H9 (cell line): Measurements from ENCODE around the gene SLC26A2. TPM values are rescaled to one million over a fixed set of nuclear protein-coding genes. Genes with fewer than 3 reads are reported as not detected.

Source experiments
- DNase-seq: peaks from one replicate; pipeline ENCODE4 v3.0.0-alpha.2; 2017
- H2AFZ ChIP-seq: one replicate; pipeline ENCODE4 v1.6.1; 2013; ENCODE audit warnings: mild to moderate bottlenecking, low read length, control low read depth, moderate library complexity
- H2AK5ac ChIP-seq: 2 replicates; pipeline ENCODE4 v1.6.1; 2013; ENCODE audit warnings: low read length, control low read depth, mixed read lengths; ENCODE audit not compliant: insufficient read length
- H2BK120ac ChIP-seq: one replicate; pipeline ENCODE4 v1.6.1; 2013; ENCODE audit warnings: low read depth, mild to moderate bottlenecking, low read length, control low read depth, inconsistent platforms; ENCODE audit not compliant: poor library complexity, severe bottlenecking
- H2BK12ac ChIP-seq: 2 replicates; pipeline ENCODE4 v1.6.1; 2013; ENCODE audit warnings: low read length, control low read depth, mixed read lengths, low read depth; ENCODE audit not compliant: insufficient read length
- H2BK15ac ChIP-seq: 2 replicates; pipeline ENCODE4 v1.6.1; 2013; ENCODE audit warnings: low read depth, low read length, control low read depth
- H2BK20ac ChIP-seq: one replicate; pipeline ENCODE4 v1.6.1; 2013; ENCODE audit warnings: low read depth, mild to moderate bottlenecking, low read length, control low read depth, inconsistent platforms; ENCODE audit not compliant: poor library complexity, severe bottlenecking
- H2BK5ac ChIP-seq: 2 replicates; pipeline ENCODE4 v1.6.1; 2013; ENCODE audit warnings: low read length, control low read depth, mixed read lengths; ENCODE audit not compliant: insufficient read length
- H3K14ac ChIP-seq: 2 replicates; pipeline ENCODE4 v1.6.1; 2013; ENCODE audit warnings: low read length, control low read depth; ENCODE audit not compliant: insufficient read depth
- H3K18ac ChIP-seq: 2 replicates; pipeline ENCODE4 v1.6.1; 2013; ENCODE audit warnings: low read depth, mild to moderate bottlenecking, mixed read lengths, low read length, control low read depth; ENCODE audit not compliant: insufficient read length
- H3K23ac ChIP-seq: 2 replicates; pipeline ENCODE4 v1.6.1; 2013; ENCODE audit warnings: low read length, control low read depth, mixed read lengths, low read depth; ENCODE audit not compliant: insufficient read length
- H3K23me2 ChIP-seq: 2 replicates; pipeline ENCODE4 v1.6.1; 2013; ENCODE audit warnings: low read depth, mild to moderate bottlenecking, mixed read lengths, low read length, control low read depth; ENCODE audit not compliant: insufficient read length, poor library complexity, severe bottlenecking
- H3K27ac ChIP-seq: 2 replicates; pipeline ENCODE4 v1.5.1; 2013; ENCODE audit warnings: low read length, control low read depth, mixed read lengths, low read depth; ENCODE audit not compliant: insufficient read length
- H3K27me3 ChIP-seq: 2 replicates; pipeline ENCODE4 v1.6.1; 2013; ENCODE audit warnings: low read length, control low read depth, inconsistent platforms; ENCODE audit not compliant: insufficient read depth
- H3K4ac ChIP-seq: 2 replicates; pipeline ENCODE4 v1.6.1; 2013; ENCODE audit warnings: low read depth, mild to moderate bottlenecking, control low read depth, inconsistent platforms, low read length, moderate library complexity
- H3K4me1 ChIP-seq: 2 replicates; pipeline ENCODE4 v1.6.1; 2013; ENCODE audit warnings: low read length, control low read depth, inconsistent platforms; ENCODE audit not compliant: insufficient read depth
- H3K4me2 ChIP-seq: 2 replicates; pipeline ENCODE4 v1.6.1; 2013; ENCODE audit warnings: low read length, control low read depth, mixed read lengths; ENCODE audit not compliant: insufficient read length, insufficient read depth
- H3K56ac ChIP-seq: 2 replicates; pipeline ENCODE4 v1.6.1; 2013; ENCODE audit warnings: low read depth, mild to moderate bottlenecking, mixed read lengths, low read length, control low read depth; ENCODE audit not compliant: insufficient read length
- H3K79me1 ChIP-seq: 2 replicates; pipeline ENCODE4 v1.6.1; 2013; ENCODE audit warnings: low read depth, mild to moderate bottlenecking, moderate library complexity, low read length, control low read depth, inconsistent platforms; ENCODE audit not compliant: insufficient read depth, poor library complexity, severe bottlenecking
- H3K79me2 ChIP-seq: 2 replicates; pipeline ENCODE4 v1.6.1; 2013; ENCODE audit warnings: low read length, control low read depth, inconsistent platforms; ENCODE audit not compliant: insufficient read depth
- H3K9ac ChIP-seq: 2 replicates; pipeline ENCODE4 v1.6.1; 2013; ENCODE audit warnings: low read length, control low read depth, mixed read lengths; ENCODE audit not compliant: insufficient read length; ENCODE audit errors: extremely low read depth
- H3K9me3 ChIP-seq: one replicate; pipeline ENCODE4 v1.6.1; 2013; ENCODE audit warnings: low read depth, low read length, inconsistent platforms; ENCODE audit not compliant: control insufficient read depth
- H3T11ph ChIP-seq: one replicate; pipeline ENCODE4 v1.6.1; 2013; ENCODE audit warnings: mild to moderate bottlenecking, low read length, control low read depth, inconsistent platforms
- H4K20me1 ChIP-seq: one replicate; pipeline ENCODE4 v1.6.1; 2013; ENCODE audit not compliant: control insufficient read depth, insufficient read length, insufficient read depth
- H4K5ac ChIP-seq: 2 replicates; pipeline ENCODE4 v1.6.1; 2013; ENCODE audit warnings: low read depth, mild to moderate bottlenecking, mixed read lengths, low read length, control low read depth; ENCODE audit not compliant: insufficient read length
- H4K8ac ChIP-seq: replicated peaks from 2 replicates; pipeline ENCODE4 v1.6.1; 2013; ENCODE audit warnings: low read length, control low read depth, mixed read lengths, low read depth; ENCODE audit not compliant: insufficient read length
- H4K91ac ChIP-seq: 2 replicates; pipeline ENCODE4 v1.6.1; 2013; ENCODE audit warnings: low read depth, mild to moderate bottlenecking, moderate library complexity, mixed read lengths, low read length, control low read depth; ENCODE audit not compliant: insufficient read length
- H3K27ac Mint-ChIP-seq, 3 experiments: 2 replicates in 2 of 3; 3 replicates in 1 of 3; pipeline ENCODE4 v1.8.0; 2020 to 2021; ENCODE audit warnings: mixed read lengths in 3 of 3, mild to moderate bottlenecking in 1 of 3, moderate library complexity in 1 of 3
- H3K27me3 Mint-ChIP-seq: 2 replicates; pipeline ENCODE4 v1.8.0; 2021; ENCODE audit warnings: low read depth, mild to moderate bottlenecking, moderate library complexity, mixed read lengths
- H3K36me3 Mint-ChIP-seq, 3 experiments: 2 replicates in 2 of 3; 3 replicates in 1 of 3; pipeline ENCODE4 v1.8.0; 2020 to 2021; ENCODE audit warnings: low read depth in 3 of 3, mixed read lengths in 3 of 3; ENCODE audit not compliant: insufficient read depth in 1 of 3
- H3K4me1 Mint-ChIP-seq, 2 experiments: 2 replicates each; pipeline ENCODE4 v1.8.0; 2020; ENCODE audit warnings: mixed read lengths in 2 of 2
- H3K4me3 Mint-ChIP-seq, 2 experiments: 2 replicates in 1 of 2; 3 replicates in 1 of 2; pipeline ENCODE4 v1.8.0; 2020 to 2021; ENCODE audit warnings: mild to moderate bottlenecking in 2 of 2, mixed read lengths in 2 of 2, moderate library complexity in 1 of 2
- H3K9me3 Mint-ChIP-seq, 2 experiments: 2 replicates in 1 of 2; 3 replicates in 1 of 2; pipeline ENCODE4 v1.8.0; 2020; ENCODE audit warnings: mild to moderate bottlenecking in 2 of 2, mixed read lengths in 2 of 2, moderate library complexity in 1 of 2
- WGBS: extraction: QIAGEN DNeasy Blood & Tissue Kit; methylation state at CpG from one replicate; pipeline ENCODE4 v1.1.7; 2013; ENCODE audit warnings: missing lambda C conversion rate, low lambda C conversion rate, mixed read lengths; ENCODE audit not compliant: insufficient read length; ENCODE audit errors: extremely low coverage; 5-methylcytosine and 5-hydroxymethylcytosine counted together
- total RNA-seq: library from RNA; stranded (reverse); gene quantifications from 2 replicates; pipeline ENCODE4 v1.2.1, GENCODE V29; 2021
- TF ChIP-seq, protein P1 (sequence below): fragments of 200-600 bp; sonication (generic); conservative IDR thresholded peaks from 3 replicates; pipeline ENCODE4 v1.8.0; 2021; ENCODE audit warnings: antibody characterized with exemption, mild to moderate bottlenecking

Gene SLC26A2
- total RNA-seq, 1 experiment from 2014 or later, result 5.9 TPM

DNA sequence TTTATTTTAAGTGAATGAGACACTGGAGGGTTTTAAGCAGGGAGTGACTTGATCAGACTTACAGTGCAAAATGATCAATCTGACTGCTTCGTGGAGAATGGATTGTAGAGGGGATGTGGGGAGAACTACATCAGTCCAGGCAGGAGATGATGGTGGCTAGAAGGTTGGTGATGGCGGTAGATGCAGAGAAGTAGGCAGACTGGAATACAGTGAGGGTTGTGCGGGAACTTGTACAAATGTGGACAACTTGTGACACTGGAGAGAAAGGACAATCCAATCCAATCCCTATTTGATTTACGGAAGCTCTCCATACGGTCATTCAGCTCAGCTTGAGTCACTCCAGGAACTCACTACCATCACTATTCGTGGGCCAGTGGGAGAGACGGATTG lies 39.3 kb downstream of the SLC26A2 start:
- Histone ChIP-seq H4K20me1 (no peaks in the 10 kb centered on the region), H3K23me2 (peaks cover 13% of the 10 kb centered on the region), H3K79me1 (no peaks in the 10 kb centered on the region), H2BK20ac (no peak overlapping the region), H3K14ac (peak overlapping the region; percentile 15; the same call in 1 of the 2 replicates), H4K8ac (no peak overlapping the region), H2AFZ (no peak overlapping the region), H3K4ac (no peak overlapping the region), H2BK12ac (no peak overlapping the region), H3T11ph (no peak overlapping the region), H3K9ac (peak overlapping the region; percentile 92), H3K27ac (peak overlapping the region; percentile 86), H3K4me1 (peaks cover 2% of the 10 kb centered on the region; the same call in 1 of the 2 replicates), H3K4me2 (peak overlapping the region; percentile 95), H4K91ac (no peak overlapping the region), H2BK15ac (no peak overlapping the region), H3K56ac (no peak overlapping the region), H3K18ac (peak overlapping the region; percentile 31), H2BK120ac (no peak overlapping the region), H4K5ac (peak overlapping the region; percentile 25), H3K9me3 (no peaks in the 10 kb centered on the region), H3K23ac (no peak overlapping the region), H2BK5ac (no peak overlapping the region), H3K79me2 (no peaks in the 10 kb centered on the region; the same call in 1 of the 2 replicates), H3K27me3 (no peaks in the 10 kb centered on the region), H2AK5ac (no peak overlapping the region)
- no CpG with 5 or more reads among the region's 7 CpGs for whole genome bisulfite sequencing
- Mint-ChIP-seq H3K9me3 (no peaks in the 10 kb centered on the region; a peak in 1 of 5 replicates), H3K4me1 (peaks cover 19 to 23% of the 10 kb centered on the region in 2 experiments), H3K27ac (peak overlapping the region; percentile 87 to 97 (median 94)), H3K36me3 (peaks cover 8 to 15% (median 8%) of the 10 kb centered on the region in 3 experiments; a peak in 6 of 7 replicates), H3K27me3 (no peaks in the 10 kb centered on the region), H3K4me3 (peak overlapping the region; percentile 88 to 95)
- no peak for DNase-seq
- TF ChIP-seq, protein P1, sequence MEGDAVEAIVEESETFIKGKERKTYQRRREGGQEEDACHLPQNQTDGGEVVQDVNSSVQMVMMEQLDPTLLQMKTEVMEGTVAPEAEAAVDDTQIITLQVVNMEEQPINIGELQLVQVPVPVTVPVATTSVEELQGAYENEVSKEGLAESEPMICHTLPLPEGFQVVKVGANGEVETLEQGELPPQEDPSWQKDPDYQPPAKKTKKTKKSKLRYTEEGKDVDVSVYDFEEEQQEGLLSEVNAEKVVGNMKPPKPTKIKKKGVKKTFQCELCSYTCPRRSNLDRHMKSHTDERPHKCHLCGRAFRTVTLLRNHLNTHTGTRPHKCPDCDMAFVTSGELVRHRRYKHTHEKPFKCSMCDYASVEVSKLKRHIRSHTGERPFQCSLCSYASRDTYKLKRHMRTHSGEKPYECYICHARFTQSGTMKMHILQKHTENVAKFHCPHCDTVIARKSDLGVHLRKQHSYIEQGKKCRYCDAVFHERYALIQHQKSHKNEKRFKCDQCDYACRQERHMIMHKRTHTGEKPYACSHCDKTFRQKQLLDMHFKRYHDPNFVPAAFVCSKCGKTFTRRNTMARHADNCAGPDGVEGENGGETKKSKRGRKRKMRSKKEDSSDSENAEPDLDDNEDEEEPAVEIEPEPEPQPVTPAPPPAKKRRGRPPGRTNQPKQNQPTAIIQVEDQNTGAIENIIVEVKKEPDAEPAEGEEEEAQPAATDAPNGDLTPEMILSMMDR, result no peak
